ENCODE results near the gene IRX4. TPM values are rescaled to one million over a fixed set of nuclear protein-coding genes. Genes with fewer than 3 reads are reported as not detected.

Gene IRX4
- total RNA-seq, 1 donor from 2014 or later = not detected

DNA sequence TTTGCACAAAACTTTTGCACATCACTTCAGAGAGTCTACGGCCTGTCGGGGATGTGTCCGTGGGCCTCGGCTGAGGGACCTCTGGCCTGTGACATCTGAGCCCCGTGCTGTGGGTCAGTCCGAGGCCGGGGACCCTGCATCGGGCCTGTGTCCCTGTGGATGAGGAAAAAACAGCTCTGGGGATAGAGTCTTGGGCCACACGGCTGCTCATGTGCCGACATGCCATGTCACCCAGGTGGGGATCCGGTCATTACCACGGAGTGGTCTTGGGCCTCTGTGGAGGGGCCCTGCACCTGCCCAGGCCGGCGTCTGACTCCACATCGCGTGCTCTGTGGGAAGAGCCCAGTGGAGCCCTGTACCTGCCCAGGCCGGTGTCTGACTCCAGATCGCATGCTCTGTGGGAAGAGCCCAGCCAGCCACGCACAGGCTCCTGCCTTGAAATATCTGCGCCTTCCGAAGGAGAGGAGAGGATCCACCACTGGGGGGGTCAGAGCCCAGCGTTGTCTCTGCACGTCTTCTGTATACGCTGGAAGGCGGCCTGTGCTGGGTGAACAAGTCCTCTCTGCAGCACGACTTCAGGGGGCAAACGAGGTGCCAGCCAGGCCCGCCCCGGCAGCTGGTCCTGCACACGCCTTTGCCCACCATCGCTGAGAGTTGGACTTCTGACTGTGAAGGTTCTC, 27.5 kb upstream of the IRX4 start:
- H3K9me3 Mint-ChIP-seq = no peaks in the 10 kb centered on the region
- H3K36me3 Mint-ChIP-seq (ENCODE audit: low read depth) = no peaks in the 10 kb centered on the region
- H3K4me1 Mint-ChIP-seq (ENCODE audit: low read depth) = no peaks in the 10 kb centered on the region
- H3K27ac Mint-ChIP-seq = no peak overlapping the region
- H3K27me3 Mint-ChIP-seq (ENCODE audit: low read depth) = no peaks in the 10 kb centered on the region
- H3K4me3 Mint-ChIP-seq (ENCODE audit: low read depth) = no peak overlapping the region
- intact Hi-C loops (cut with micrococcal nuclease) = no loop called here
- no peak for DNase-seq (ENCODE audit: low spot score)

DNA sequence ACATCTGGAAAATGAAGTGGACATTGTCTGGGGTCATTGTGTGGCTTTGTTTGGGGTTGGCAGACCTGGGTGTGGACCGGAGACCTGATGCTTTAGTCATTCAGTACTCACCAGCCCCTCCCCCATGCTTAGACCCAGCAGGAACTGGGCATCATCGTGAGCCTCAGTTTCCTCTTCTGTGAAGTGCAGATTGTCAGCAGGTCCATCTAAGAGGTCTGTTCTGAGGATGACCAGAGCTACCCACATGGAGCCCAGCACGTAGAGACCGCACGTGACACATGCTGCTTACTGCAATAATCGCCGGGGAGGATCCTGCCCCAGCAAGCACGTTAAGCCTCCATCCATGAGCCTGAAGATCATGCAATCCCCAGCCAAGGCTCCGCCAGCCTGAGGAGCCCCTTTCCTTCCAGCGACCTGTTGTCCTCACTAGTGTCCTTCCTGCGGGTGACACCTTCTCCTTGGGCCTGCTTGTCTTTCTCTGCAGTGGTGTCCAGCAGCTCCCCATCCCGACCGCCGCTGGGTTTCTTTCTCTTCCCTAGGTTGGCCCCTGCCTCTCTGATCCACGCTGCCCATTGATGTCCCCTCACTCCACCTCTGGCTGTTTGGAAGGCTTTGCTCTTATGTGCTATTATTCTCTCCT, 26.7 kb upstream of the IRX4 start:
- no peaks in the 10 kb centered on the region for H3K9me3 Mint-ChIP-seq
- no peaks in the 10 kb centered on the region for H3K4me1 Mint-ChIP-seq (ENCODE audit: low read depth)
- H3K4me3 Mint-ChIP-seq (ENCODE audit: low read depth) = no peak overlapping the region
- no peaks in the 10 kb centered on the region for H3K27me3 Mint-ChIP-seq (ENCODE audit: low read depth)
- no peak for DNase-seq (ENCODE audit: low spot score)
- intact Hi-C loops (cut with micrococcal nuclease) = no loop called here
- no peaks in the 10 kb centered on the region for H3K36me3 Mint-ChIP-seq (ENCODE audit: low read depth)
- no peak overlapping the region for H3K27ac Mint-ChIP-seq

DNA sequence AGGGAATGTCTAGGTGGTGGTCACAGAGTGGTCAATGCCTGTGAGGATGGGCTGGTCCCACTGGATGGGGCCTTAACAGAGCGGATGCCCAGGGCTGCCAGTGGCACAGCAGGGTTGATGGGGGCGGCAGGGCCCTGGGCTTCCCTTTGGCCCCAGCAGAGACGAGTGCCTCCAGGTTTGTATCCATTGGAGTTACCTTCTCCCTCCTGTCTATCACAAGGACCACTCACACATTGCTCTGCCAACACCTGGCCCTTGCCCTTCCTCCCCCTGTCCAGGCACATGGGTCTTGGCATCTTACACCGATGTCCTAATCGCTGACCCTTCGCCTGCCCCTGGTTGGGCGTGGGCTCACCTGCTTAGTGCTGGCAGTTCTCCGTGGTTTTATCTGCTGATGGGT, 26.2 kb upstream of the IRX4 start:
- Mint-ChIP-seq H3K9me3 (no peaks in the 10 kb centered on the region), H3K36me3 (ENCODE audit: low read depth) (no peaks in the 10 kb centered on the region), H3K27ac (no peak overlapping the region), H3K27me3 (ENCODE audit: low read depth) (no peaks in the 10 kb centered on the region), H3K4me1 (ENCODE audit: low read depth) (no peaks in the 10 kb centered on the region), H3K4me3 (ENCODE audit: low read depth) (no peak overlapping the region)
- DNase-seq (ENCODE audit: low spot score) = no peak
- intact Hi-C loops (cut with micrococcal nuclease) = no loop called here

DNA sequence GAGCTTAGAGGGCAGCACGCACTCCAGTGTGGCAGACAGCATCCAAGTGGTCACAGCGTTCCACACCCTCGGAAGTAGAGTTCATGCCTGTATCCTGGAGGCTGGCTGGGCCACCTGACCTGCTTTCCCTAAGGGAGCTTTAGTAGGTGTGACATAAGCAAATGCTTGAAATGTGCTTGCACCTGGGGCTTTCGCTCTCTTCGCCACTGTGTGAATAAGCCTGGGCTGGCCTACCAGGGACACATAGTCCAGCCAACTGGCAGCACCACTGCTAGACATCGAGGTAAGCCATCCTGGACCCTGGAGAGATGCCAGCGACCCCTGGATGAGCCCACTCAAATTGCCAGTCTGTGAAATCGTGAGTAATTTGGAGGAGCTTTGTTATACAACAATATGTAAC, 24.9 kb upstream of the IRX4 start:
- DNase-seq (ENCODE audit: low spot score) = no peak
- Mint-ChIP-seq H3K36me3 (ENCODE audit: low read depth) (no peaks in the 10 kb centered on the region), H3K27ac (no peak overlapping the region), H3K4me3 (ENCODE audit: low read depth) (no peak overlapping the region), H3K27me3 (ENCODE audit: low read depth) (no peaks in the 10 kb centered on the region), H3K4me1 (ENCODE audit: low read depth) (no peaks in the 10 kb centered on the region), H3K9me3 (no peaks in the 10 kb centered on the region)
- intact Hi-C loops (cut with micrococcal nuclease) = no loop called here

DNA sequence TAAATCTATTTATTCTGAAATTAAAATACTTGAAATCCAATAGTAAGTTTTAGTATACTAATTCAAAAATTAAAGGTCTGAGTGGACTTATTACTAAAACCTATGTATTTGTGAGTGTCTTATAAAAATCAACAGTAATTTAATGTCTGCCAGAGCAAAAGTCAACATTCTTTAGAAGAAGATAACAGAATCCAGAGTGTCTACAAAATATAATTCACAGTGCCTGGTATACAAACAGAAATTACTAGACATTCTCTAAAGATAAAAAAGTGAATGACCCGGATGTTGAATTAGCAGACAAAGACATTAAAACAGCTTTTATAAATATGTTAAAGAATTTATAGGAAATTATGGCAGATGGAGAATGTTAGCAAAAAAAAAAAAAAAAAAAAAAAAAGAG, 22.4 kb upstream of the IRX4 start:
- no peaks in the 10 kb centered on the region for H3K36me3 Mint-ChIP-seq (ENCODE audit: low read depth)
- intact Hi-C loops (cut with micrococcal nuclease) = no loop called here
- H3K27ac Mint-ChIP-seq = no peak overlapping the region

DNA sequence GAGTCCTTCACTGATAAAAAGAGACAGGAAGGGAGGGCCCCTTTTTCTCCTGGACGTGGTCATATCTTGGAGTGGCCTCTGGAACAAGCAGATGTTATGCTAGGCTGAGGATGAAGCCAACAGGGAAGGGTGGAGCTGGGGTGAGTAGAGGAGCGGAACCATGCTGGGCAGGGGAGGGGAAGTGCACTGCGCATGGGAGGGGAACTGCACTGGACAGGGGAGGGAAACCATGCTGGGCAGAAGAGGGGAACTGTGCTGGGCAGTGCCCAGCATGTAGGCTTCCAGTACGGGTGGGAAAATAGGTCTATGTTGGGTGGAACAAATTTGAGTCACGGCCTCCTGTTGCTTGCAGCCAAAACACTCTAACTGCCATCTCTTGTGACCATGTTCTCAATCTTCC, 19.3 kb upstream of the IRX4 start:
- H3K27ac Mint-ChIP-seq = no peak overlapping the region
- no peaks in the 10 kb centered on the region for H3K27me3 Mint-ChIP-seq (ENCODE audit: low read depth)
- H3K4me1 Mint-ChIP-seq (ENCODE audit: low read depth) = no peaks in the 10 kb centered on the region
- no peak overlapping the region for H3K4me3 Mint-ChIP-seq (ENCODE audit: low read depth)
- H3K36me3 Mint-ChIP-seq (ENCODE audit: low read depth) = no peaks in the 10 kb centered on the region
- H3K9me3 Mint-ChIP-seq = no peaks in the 10 kb centered on the region
- no peak for DNase-seq (ENCODE audit: low spot score)
- intact Hi-C loops (cut with micrococcal nuclease) = no loop called here

More for the DNA sequence above, 22.4 kb upstream of the IRX4 start:
- no peaks in the 10 kb centered on the region for H3K27me3 Mint-ChIP-seq (ENCODE audit: low read depth)
- no peaks in the 10 kb centered on the region for H3K4me1 Mint-ChIP-seq (ENCODE audit: low read depth)
- H3K4me3 Mint-ChIP-seq (ENCODE audit: low read depth) = no peak overlapping the region
- no peak for DNase-seq (ENCODE audit: low spot score)
- no peaks in the 10 kb centered on the region for H3K9me3 Mint-ChIP-seq

DNA sequence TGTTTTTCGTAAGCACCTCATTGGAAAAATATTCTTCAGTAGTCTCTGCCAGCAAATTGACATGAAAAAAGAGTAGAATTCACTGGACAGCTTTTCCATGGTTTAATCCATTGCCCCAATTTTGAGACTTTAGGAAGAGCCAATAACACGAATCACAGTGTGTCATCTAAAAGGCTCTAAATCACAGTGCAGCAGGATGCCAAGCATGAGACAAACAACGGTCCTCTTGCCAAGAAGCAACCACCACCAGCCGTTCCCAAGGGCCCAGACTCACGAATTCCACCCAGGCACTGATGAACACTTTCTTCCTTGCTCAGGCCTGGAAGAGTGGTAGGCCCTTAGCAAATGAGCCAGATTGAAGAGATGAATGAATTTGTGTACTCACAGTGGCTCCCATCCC, 18.3 kb upstream of the IRX4 start:
- H3K27ac Mint-ChIP-seq = no peak overlapping the region
- H3K9me3 Mint-ChIP-seq = no peaks in the 10 kb centered on the region
- no peaks in the 10 kb centered on the region for H3K36me3 Mint-ChIP-seq (ENCODE audit: low read depth)
- H3K27me3 Mint-ChIP-seq (ENCODE audit: low read depth) = no peaks in the 10 kb centered on the region
- no peaks in the 10 kb centered on the region for H3K4me1 Mint-ChIP-seq (ENCODE audit: low read depth)
- no peak overlapping the region for H3K4me3 Mint-ChIP-seq (ENCODE audit: low read depth)
- intact Hi-C loops (cut with micrococcal nuclease) = no loop called here
- DNase-seq (ENCODE audit: low spot score) = no peak

DNA sequence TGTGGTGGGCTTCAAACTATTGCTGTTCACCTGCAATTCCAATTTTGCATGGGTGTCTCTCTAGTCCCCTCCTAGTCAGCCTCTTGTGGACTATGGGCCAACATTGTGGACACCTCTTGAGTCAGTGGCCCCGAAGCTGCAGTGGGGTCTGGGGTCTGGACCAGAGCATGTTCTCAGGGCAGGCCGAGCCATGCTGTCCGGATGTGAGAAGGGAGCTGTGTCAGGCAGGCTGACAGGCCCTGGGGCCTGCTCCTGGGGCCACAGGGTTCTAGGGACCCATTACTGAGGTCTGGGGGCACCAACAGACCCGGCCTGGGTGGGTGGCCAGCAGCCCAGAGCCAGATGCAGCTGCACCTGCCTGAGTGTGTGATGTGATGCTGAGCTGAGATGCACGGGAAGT, 16.5 kb upstream of the IRX4 start:
- Mint-ChIP-seq H3K27me3 (ENCODE audit: low read depth) (peaks cover 2% of the 10 kb centered on the region), H3K36me3 (ENCODE audit: low read depth) (no peaks in the 10 kb centered on the region), H3K4me3 (ENCODE audit: low read depth) (no peak overlapping the region), H3K9me3 (no peaks in the 10 kb centered on the region), H3K27ac (no peak overlapping the region), H3K4me1 (ENCODE audit: low read depth) (no peaks in the 10 kb centered on the region)
- DNase-seq (ENCODE audit: low spot score) = no peak
- intact Hi-C loops (cut with micrococcal nuclease) = no loop called here

DNA sequence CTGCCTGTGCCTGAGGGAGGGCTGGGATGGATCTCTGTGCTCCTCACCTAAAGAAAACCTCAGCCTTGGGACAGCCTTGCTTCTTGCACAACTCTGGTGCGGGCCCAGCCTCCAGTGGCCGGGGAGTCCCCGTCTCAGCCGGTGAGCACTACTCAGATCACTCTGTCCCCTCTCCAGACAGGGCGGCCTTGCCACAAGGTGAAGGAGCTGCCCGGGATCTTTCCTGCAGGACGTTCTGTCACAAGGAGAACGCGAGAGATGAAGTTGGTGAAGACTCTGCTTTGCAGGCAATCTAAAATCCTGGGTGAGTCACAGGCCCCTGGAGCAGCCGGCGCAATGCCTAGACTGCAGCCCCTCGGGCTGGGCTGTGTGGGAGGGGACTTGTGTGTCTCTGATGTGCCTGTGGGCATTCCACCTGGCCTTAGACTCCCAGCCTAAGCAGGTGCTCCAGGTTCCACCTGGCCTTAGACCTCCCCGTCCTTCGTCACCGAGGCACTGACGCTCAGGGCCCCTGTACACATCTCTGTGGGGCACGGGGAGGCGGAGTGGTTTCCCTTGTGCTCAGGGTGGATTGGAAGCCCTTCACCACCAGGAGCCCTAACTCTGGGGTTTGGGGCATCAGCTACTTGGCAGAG, 15.2 kb upstream of the IRX4 start:
- H3K36me3 Mint-ChIP-seq (ENCODE audit: low read depth) = no peaks in the 10 kb centered on the region
- H3K27me3 Mint-ChIP-seq (ENCODE audit: low read depth) = peaks cover 4% of the 10 kb centered on the region
- no peaks in the 10 kb centered on the region for H3K9me3 Mint-ChIP-seq
- no peak overlapping the region for H3K27ac Mint-ChIP-seq
- no peaks in the 10 kb centered on the region for H3K4me1 Mint-ChIP-seq (ENCODE audit: low read depth)
- no peak overlapping the region for H3K4me3 Mint-ChIP-seq (ENCODE audit: low read depth)
- intact Hi-C loops (cut with micrococcal nuclease) = no loop called here
- no peak for DNase-seq (ENCODE audit: low spot score)

DNA sequence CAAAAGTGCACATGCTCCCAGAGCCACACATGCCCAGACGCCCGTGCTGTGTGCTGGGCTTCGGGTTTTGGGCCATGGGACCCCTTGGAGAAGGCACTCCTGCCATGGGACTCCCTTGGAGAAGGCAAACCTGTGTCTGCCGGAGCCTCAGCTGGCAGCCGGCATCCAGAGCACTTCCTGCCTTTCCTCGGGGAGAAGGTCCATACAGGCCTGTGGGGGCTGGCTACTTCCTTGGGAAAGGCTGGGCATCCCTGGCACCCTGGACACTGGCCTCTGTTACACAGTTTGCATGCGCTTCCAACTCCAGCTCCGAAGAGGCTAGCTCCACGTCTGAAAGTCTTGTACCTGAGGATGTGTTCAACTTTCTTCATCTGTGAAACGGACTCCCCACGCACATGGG, 14.7 kb upstream of the IRX4 start:
- Mint-ChIP-seq H3K36me3 (ENCODE audit: low read depth) (no peaks in the 10 kb centered on the region), H3K27ac (no peak overlapping the region), H3K27me3 (ENCODE audit: low read depth) (peaks cover 6% of the 10 kb centered on the region), H3K4me3 (ENCODE audit: low read depth) (no peak overlapping the region), H3K4me1 (ENCODE audit: low read depth) (no peaks in the 10 kb centered on the region), H3K9me3 (no peaks in the 10 kb centered on the region)
- intact Hi-C loops (cut with micrococcal nuclease) = no loop called here
- no peak for DNase-seq (ENCODE audit: low spot score)

DNA sequence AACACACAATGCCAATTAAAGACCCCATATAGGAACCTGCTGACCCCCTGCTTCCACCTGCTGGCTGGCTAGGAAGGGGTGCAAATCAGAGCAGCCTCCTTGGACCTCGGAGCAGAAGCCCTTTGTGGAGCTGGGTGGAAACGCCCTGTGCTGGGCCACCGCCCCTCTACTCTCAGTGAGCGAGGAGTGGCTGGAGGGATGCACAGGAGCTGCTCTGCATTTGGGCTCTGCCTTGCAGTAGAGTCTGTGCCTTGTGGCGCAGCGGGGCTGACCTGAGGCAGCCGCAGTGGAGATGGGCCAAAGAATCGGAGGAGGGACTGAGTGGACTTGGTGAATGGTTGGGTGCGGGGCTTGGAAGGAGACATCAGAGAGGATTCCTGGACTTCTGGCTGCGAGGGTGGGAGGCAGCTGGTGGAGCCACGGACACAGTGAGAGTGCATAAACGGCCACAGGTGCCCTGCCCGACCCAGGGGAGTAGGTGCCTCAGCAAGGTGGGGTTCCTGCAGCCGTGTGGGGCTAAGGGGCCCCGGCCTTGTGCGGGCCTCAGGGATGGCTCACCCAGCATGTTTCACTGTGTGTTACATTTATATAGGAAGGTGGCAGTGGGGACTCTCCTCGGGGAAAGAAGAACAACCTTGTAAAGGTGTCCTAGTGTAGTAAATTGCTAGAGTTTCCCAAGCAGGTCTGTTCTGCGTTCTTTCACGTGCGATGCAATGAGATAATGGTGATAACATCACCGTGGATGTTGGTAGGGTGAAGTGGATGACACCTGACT, 14.1 kb upstream of the IRX4 start:
- Mint-ChIP-seq H3K27ac (no peak overlapping the region), H3K27me3 (ENCODE audit: low read depth) (peaks cover 6% of the 10 kb centered on the region)

DNA sequence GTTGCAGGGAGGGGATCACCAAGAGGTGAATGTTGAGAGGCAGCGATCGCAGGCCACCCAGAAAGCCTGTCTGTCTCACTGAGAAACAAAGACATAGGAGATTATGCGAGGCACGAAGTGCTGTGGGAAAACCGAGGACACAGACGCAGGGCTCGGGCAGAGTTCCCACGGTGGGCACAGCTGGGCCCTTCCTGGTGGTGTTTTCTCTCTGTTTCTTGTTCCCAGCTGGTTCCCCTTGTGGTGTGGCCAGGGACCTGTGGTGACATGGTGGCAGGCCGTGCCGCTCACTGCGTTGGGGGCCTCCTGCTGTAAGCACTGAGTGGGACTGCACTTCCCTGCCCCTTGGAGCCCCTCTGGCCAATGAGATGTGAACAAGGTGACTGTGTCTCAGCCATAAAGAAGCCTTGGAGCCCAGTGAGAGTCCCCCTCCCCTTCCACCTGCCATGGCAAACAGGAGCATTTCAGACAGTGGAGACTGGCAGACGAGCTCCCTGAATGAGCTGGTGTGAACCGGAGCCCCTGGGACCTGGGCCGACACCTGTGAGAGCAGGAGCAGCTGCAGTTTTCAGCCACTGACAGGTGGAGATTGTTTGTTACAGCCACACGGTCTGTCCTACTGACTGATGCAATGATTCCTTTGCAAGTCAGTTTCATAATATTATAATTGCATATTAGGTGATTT, 13.2 kb upstream of the IRX4 start:
- peaks cover 6% of the 10 kb centered on the region for H3K27me3 Mint-ChIP-seq (ENCODE audit: low read depth)
- no peak overlapping the region for H3K4me3 Mint-ChIP-seq (ENCODE audit: low read depth)
- H3K4me1 Mint-ChIP-seq (ENCODE audit: low read depth) = no peaks in the 10 kb centered on the region
- DNase-seq (ENCODE audit: low spot score) = no peak
- no peaks in the 10 kb centered on the region for H3K9me3 Mint-ChIP-seq
- intact Hi-C loops (cut with micrococcal nuclease) = no loop called here
- H3K36me3 Mint-ChIP-seq (ENCODE audit: low read depth) = no peaks in the 10 kb centered on the region
- no peak overlapping the region for H3K27ac Mint-ChIP-seq

More for the DNA sequence above, 14.1 kb upstream of the IRX4 start:
- intact Hi-C loops (cut with micrococcal nuclease) = no loop called here
- DNase-seq (ENCODE audit: low spot score) = no peak
- no peaks in the 10 kb centered on the region for H3K36me3 Mint-ChIP-seq (ENCODE audit: low read depth)
- H3K4me3 Mint-ChIP-seq (ENCODE audit: low read depth) = no peak overlapping the region
- no peaks in the 10 kb centered on the region for H3K4me1 Mint-ChIP-seq (ENCODE audit: low read depth)
- H3K9me3 Mint-ChIP-seq = no peaks in the 10 kb centered on the region
